GM18502 (cell line): ENCODE measurements around the gene ENGASE.

Experiments
- ATAC-seq: cut with Tn5 transposase; IDR thresholded peaks from one replicate; pipeline ENCODE4 v1.9.1; 2021; ENCODE audit warnings: mild to moderate bottlenecking; ENCODE audit not compliant: unreplicated experiment, poor library complexity

ENGASE gene

DNA sequence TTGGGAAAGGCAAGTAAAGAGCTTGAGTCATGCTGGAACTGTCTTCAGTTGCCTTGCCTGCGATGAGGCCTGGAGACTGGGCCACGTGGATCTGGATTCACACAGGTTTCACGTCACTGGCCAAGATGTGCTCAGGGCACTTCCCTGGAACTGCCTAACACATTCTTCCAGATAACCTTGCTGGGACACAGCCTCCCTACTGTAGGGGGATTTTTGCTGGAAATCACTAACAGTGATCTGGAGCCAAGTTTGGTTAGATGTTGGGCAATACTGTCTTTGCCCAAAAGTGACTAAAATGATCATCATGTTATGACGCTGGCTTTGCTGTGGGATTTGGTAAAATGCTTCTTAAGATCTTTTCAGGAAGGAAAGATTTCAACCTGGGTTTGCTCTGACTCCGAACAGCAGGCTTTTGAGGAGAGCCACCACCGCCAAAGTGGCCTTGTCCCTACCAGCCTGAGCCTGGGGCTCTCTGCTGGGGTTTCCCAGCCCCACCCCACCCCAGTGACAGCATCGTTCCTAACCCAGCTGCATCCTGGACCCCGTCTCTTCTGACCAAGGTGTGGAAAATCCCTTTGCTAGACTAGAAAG is 36.0 kb upstream of the ENGASE start:
- ATAC-seq = no peak

DNA sequence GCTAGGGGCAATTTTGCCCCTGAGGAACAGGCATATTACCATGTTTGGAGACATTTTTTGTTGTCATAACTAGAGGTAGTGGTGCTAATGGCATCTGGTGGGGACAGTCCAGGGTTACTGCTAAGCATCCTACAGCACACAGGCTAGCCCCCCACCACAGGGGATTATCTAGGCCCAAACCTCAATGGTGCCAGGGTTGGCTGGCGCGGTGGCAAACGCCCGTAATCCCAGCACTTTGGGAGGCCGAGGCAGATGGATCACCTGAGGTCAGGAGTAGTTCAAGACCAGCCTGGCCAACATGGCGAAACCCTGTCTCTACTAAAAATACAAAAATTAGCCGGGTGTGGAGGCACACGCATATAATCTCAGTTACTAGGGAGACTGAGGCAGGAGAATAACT is 35.5 kb upstream of the ENGASE start:
- ATAC-seq = no peak

GRCh38 chr17:79039886-79040285 is 34.7 kb upstream of the ENGASE start:
- no peak for ATAC-seq

GRCh38 chr17:79041041-79041570 is 33.5 kb upstream of the ENGASE start:
- ATAC-seq = no peak

DNA sequence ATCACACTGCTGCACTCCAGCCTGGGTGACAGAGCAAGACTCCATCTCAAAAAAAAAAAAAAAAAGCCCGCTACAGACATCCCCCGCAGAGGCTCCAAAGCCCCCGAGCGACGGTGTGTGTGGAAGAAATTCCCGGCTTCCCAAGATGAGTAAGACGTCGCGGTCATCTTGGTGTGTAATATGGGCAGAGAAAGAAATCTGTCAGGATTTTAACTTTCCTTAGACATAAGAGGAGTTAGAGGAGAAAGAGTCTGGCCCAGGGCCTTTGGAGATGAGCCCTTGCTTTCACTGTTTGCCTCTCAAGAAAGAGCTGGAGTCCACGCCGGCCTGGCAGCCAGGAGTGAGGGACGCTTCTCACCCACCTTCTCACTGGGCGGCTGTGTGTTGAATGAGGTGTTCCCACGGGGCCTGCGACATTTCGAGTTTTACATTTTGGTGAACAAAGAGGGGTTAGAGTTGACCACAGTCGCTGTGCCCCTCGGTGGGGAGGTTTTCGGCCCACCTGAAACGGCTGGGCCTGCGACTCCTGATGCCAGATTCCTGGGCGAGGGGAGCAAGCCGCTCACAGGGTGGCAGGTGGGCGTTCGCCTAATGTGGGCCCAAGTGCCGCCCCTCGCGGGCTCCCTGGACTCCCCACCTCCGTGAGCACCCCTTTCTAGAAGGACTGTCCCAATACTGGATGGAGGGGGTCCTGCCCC is 32.8 kb upstream of the ENGASE start:
- ATAC-seq = no peak

DNA sequence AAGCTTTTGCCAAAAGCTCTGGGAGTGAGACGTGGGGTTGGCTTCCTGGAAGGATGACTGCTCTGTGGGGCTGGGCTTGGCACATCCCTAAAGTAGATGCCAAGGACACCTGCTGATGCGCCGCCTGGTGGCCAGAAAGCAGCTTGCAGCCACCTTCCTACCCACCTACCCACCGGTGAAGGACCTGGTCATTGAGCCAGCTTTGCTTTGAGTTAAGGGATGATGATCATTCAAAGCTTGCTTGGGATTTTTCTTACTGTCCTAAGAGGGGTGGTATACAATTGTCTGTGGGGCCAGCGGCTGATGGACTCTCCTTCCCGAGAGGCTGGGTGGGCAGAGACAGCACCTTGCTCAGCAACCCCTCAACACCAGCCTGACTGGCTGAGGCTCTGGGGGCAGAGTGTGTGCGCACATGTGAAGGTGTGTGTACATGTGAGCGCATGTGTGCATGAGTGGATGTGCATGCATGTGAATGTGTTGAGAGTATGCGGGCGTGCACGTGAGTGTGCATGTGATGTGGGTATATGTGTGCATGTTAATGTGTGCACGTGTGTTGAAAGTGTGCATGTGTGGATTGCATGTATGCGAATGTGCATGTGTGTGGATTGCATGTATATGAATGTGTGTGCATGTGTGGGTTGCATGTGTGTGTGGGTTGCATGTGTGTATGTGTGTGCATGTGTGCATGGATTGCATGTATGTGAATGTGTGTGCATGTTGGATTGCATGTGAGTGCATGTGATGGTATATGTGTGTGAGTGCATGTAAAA is 32.0 kb upstream of the ENGASE start:
- no peak for ATAC-seq

DNA sequence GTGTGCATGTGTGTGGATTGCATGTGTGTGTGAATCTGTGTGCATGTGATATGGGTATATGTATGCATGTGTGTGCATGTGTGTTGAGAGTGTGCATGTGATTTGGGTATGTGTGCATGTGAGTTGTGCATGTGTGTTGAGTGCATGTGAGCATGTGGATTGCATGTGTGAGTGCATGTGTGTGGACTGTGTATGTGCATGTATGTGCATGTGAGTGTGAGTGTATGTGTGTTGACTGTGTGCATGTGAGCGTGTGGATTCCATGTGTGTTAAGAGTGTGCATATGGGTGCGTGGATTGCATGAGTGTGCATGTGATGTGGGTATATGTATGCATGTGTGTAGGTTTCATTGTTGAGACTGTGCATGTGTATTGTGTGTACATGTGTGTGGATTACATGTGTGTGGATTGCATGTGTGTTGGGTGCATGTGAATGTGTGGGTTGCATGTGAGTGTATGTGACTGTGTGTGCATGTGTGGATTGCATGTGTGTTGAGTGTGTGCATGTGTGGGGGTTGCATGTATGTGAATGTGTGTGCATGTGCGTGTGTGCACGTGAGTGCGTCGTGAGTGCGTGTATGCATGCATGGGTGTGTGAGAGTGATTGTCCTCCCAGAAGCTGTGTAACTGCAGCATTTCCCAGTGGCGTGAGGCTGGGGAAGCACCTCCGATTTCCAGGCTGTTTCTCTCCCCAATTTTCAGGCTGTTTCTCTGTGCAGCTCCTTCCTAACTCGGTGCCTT is 31.3 kb upstream of the ENGASE start:
- no peak for ATAC-seq

DNA sequence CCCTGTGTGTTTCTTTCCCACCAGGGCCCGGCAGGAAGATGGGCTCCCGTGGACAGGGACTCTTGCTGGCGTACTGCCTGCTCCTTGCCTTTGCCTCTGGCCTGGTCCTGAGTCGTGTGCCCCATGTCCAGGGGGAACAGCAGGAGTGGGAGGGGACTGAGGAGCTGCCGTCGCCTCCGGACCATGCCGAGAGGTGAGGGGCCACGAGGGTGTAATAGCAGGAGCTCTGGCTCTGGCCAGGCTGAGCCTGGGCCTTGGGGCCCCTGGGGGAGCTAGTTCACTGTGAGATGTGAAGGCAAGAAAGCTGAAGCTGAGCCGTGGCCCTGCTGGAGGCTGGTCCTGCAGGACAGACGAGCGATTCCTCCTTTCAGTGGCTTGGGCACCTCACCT is 30.7 kb upstream of the ENGASE start:
- no peak for ATAC-seq

DNA sequence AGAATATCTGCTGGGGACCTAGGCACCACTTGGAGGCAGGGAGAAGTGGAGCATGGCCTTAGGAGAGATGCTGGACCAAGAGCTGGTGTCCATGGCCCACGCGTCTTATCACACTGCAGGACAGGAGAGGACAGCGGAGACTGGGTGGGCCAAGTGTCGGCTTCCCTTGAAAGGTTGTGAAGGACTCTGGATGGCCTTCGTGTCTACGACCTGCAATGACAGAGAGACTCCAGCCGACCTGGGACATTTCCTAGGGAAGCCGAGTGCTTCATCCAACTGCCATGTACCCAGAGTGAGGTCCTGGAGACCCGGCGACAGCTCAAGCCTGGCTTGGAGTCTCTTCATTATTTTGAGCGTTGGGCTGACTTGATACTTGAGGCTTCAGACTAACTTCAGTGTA is 30.2 kb upstream of the ENGASE start:
- no peak for ATAC-seq

DNA sequence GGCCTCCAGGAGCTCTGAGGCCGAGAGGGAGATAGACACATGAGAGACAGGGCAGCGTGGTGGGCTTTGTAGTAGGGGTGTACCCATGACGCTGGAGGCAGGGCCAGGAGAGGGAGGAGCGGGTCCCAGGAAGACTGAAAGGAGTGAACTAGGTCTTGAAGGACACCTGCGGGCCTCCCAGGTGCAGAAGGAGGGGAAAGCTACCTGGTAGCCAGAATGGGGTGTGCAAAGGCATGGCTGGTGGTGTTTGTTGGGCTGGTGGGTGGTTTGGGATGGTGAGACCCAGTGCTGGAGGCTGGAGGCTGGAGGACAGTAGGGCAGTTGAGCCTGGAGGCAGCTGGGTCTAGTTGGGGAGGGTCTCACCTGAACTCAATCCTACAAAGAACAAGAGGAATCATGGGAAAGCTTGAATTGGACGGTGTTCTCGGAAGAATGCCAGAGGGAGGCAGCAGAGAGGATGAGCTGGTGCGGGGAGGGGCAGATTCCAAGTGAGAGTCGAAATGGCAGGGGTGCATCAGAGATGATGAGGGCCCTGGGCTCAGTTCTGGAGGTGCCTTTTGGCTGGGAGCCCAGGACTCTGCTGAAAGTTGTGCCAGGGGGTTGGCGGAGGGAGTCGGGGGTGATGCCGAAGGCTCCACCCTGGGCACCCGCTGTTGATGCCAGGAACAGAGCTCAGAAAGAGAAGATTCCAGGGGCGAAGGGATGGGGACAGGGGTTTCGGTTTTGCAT is 29.5 kb upstream of the ENGASE start:
- ATAC-seq = no peak

DNA sequence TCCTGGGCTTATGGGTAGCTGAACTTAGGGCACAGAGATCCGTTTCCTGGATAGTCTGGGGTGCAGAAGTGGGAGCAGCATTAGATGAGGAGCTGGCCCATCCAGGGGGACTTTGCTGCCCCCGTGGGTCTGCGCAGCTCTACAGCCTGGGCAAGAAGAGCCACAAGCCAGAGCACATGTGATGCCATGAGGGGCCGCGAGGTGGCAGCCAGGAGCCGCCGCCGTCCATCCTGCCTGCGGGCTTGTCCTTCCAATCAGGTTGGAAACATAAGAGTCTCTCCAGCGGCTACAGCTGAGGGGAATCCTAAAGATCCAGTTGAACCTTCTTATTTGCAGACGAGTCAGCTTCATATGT is 28.8 kb upstream of the ENGASE start:
- no peak for ATAC-seq

GRCh38 chr17:79046197-79046915 is 28.3 kb upstream of the ENGASE start:
- no peak for ATAC-seq

DNA sequence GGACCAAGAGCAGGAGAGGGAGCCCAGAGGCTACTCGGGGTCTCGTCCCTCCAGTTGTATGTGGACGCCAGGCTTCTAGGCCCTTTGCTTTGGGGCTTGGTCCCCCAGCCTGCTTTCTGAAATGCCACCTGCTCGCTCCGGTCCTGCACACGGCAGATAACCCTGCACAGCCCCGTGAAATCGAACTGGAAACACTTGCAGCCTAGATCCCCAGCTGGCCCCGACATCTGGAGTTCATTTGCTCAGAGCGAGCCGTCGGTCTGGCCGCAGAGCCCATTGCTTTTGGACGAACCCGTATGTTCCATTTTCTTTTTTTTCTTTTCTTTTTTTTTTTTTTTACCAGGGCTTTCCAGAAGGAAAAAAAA is 27.7 kb upstream of the ENGASE start:
- no peak for ATAC-seq

DNA sequence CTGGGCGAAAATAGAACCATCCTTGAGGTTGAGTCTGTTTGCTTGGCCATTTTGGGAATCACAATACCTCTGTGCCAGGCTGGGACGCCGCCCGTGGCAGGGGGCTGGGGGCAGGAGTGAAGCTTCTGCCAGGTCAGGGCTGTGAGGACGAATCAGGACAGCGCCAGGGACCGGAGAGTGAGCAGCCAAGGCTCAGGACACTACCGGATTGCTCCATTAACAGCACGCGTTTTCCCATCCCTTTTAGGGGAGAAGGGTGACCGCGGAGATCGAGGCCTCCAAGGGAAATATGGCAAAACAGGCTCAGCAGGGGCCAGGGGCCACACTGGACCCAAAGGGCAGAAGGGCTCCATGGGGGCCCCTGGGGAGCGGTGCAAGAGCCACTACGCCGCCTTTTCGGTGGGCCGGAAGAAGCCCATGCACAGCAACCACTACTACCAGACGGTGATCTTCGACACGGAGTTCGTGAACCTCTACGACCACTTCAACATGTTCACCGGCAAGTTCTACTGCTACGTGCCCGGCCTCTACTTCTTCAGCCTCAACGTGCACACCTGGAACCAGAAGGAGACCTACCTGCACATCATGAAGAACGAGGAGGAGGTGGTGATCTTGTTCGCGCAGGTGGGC is 27.2 kb upstream of the ENGASE start:
- ATAC-seq = no peak

GRCh38 chr17:79047923-79048825 is 26.4 kb upstream of the ENGASE start:
- no peak for ATAC-seq

GRCh38 chr17:79048826-79049755 is 25.5 kb upstream of the ENGASE start:
- no peak for ATAC-seq

DNA sequence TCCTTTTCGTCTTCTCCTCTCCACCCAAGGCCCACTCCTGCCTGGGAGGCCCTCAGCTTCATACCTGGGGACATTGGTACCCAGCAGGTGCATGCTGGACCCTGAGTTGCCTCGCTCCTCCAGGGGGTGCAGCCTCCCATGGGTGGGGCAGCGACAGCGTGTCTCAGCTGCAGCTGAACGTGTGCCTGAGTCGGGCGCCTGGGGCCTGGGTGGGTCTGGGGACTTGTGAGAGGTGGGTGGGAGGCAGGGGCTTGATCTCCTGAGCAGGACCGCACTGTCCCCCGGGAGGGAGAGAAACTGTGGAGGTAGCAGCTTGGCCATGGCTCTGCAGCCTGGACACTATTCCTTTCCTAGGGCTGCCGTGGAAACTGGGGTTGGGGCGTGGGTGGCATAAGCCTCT is 24.8 kb upstream of the ENGASE start:
- no peak for ATAC-seq
